Esophagus squamous epithelium (tissue), 4 donors: ENCODE data around the gene RNF112.

Experiments
- CTCF ChIP-seq, 6 experiments: fragments of 450-650 bp in 4 of 6; fragments of 200-600 bp in 2 of 6; sonication (generic) in 2 of 6; IDR thresholded peaks; one replicate each; pipeline ENCODE4 v1.5.1; 2016 to 2019; ENCODE audit warnings: antibody characterized with exemption in 6 of 6, mild to moderate bottlenecking in 4 of 6, moderate library complexity in 4 of 6
- POLR2A ChIP-seq, 4 donors: fragments of 450-650 bp; IDR thresholded peaks; one replicate each; pipeline ENCODE4 v1.6.1; 2017; ENCODE audit warnings: antibody characterized with exemption in 4 of 4, mild to moderate bottlenecking in 4 of 4, moderate library complexity in 3 of 4

GRCh38 chr17:19392303-19392702 is 18.7 kb upstream of the RNF112 start:
- no peak for TF ChIP-seq CTCF (IDR thresholded peaks at IDR 0.05)
- TF ChIP-seq POLR2A (IDR thresholded peaks at IDR 0.05) = no peak
